NCI-H524 (cell line): ENCODE measurements around the gene THAP2.
"Not testable (repeated sequence)": the region's sequence is repeated elsewhere in the genome, so short reads cannot be mapped to it uniquely, and the experiment has no call there.

Experiments
- DNase-seq, 2 experiments: peaks; one replicate each; lab custom pipeline; 2025; lab: John Stamatoyannopoulos, UW

Gene THAP2

GRCh38 chr12:71662849-71663560 lies 1.1 kb upstream of the THAP2 start:
- peak in 1 of 2 experiments; percentile 39 for DNase-seq

GRCh38 chr12:71664411-71665089 lies 449 bp downstream of the THAP2 start:
- peak in 1 of 2 experiments; percentile 36 for DNase-seq

- no peak for DNase-seq
Measured at GRCh38 chr12:71665090-71665463, 976 bp downstream of the THAP2 start.

- DNase-seq: no peak
Measured at GRCh38 chr12:71666259-71666658, 2.2 kb downstream of the THAP2 start.

DNA sequence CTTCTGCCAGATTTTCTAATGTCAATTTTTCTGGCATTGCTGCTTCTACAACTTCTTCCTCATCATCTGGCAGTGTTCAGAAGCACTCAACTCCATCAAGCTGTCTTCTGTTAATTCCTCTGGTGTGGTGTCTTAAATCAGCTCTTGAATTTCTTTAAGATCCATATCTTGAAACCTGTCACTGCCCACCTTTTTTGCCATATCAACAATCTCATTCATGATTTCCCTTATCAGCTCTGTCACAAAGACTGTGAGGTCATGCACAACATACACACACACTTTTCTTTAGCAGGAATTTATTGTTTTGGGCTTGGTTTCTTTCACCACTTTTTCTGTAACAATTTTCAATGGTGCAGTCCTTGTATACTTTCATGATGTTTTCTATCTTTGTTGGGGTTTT lies 7.2 kb downstream of the THAP2 start:
- DNase-seq: peak in 1 of 2 experiments; percentile 5

- peak in 1 of 2 experiments; percentile 39 for DNase-seq
Measured at GRCh38 chr12:71671816-71672215, 7.7 kb downstream of the THAP2 start.

- no peak for DNase-seq
Measured at GRCh38 chr12:71682466-71682865, 18.4 kb downstream of the THAP2 start.

GRCh38 chr12:71683633-71684032 lies 19.5 kb downstream of the THAP2 start:
- DNase-seq: no peak

DNA sequence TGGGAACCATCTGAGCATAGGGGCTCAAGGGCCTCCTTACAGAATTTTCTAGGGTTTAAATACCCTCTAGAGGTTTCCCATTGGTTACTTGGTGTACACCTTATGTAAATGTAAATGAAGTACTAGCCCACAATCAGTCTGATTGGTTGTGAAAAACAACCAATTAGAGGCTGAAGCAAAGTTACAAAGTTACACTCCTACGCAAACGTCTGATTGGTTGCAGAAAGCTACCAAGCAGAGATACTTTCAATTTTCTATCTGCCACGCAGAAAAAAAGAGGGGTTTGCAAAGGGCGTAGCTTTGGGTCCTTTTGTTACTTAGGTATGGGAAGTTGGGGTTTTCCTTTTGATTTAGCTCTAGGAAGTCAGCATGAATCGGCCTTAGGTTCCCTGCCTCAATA lies 20.0 kb downstream of the THAP2 start:
- no peak for DNase-seq

GRCh38 chr12:71685312-71685906 lies 21.3 kb downstream of the THAP2 start:
- no peak for DNase-seq

GRCh38 chr12:71685914-71686657 lies 22.0 kb downstream of the THAP2 start, which contains the start of gene TMEM19:
TMEM19 (plus strand) TSS chr12:71686082; CDS start chr12:71686681, 599 bp downstream.
- DNase-seq: peak; percentile 53 to 82

- no peak for DNase-seq
Measured at GRCh38 chr12:71686658-71687025, 22.5 kb downstream of the THAP2 start.

GRCh38 chr12:71687172-71687571 lies 23.1 kb downstream of the THAP2 start:
- not testable (repeated sequence) for DNase-seq

- no peak for DNase-seq
Measured at GRCh38 chr12:71688961-71689570, 25.0 kb downstream of the THAP2 start.

- DNase-seq: peak; percentile 51 to 88
Measured at GRCh38 chr12:71691504-71692129, 27.5 kb downstream of the THAP2 start.

GRCh38 chr12:71693126-71693525 lies 29.0 kb downstream of the THAP2 start:
- DNase-seq: no peak

DNA sequence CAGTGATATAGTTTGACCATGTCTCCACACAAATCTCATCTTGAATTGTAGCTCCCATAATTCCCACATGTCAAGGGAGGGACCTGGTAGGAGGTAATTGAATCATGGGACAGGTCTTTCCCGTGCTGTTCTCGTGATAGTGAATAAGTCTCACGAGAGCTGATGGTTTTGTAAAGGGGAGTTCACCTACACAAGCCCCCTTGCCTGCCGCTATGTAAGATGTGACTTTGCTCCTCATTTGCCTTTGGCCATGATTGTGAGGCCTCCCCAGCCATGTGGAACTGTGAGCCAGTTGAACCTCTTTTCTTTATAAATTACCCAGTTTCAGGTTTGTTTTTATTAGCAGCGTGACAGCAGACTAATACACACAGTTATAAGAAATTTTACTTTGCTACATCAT lies 29.6 kb downstream of the THAP2 start:
- not testable (repeated sequence) for DNase-seq

- DNase-seq: peak; percentile 78 to 86
Measured at GRCh38 chr12:71694099-71694820, 30.2 kb downstream of the THAP2 start.

- no peak for DNase-seq
Measured at GRCh38 chr12:71695782-71696181, 31.7 kb downstream of the THAP2 start.

- not testable (repeated sequence) for DNase-seq
Measured at GRCh38 chr12:71702181-71702580, 38.1 kb downstream of the THAP2 start.

DNA sequence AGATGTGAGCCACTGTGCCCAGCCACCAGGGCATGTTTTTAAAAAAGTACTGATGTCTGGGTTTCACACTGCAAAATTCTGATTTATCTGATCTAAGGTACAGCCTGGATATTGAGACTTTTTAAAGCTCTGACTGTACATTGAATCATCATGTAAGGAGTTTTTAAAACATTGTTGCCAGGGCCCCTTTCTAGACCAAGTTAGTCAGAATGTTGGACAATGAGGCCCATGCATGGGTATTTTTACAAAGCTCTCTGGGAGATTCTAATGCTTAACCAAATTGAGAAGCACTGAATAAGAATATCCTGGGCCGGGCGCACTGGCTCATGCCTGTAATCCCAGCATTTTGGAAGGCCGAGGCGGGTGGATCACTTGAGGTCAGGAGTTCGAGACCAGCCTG lies 38.5 kb downstream of the THAP2 start:
- no peak for DNase-seq
